ENCODE measurements around the gene ADAMTS17.

- TF ChIP-seq EGR1 (IDR thresholded peaks at IDR 0.05) (no peak), YY1 (IDR thresholded peaks at IDR 0.05; ENCODE audit: low read depth) (no peak), TCF12 (IDR thresholded peaks at IDR 0.05; ENCODE audit: low read depth) (no peak), EP300 (IDR thresholded peaks at IDR 0.05; ENCODE audit: borderline replicate concordance) (no peak), FOXM1 (IDR thresholded peaks at IDR 0.05; ENCODE audit: borderline replicate concordance, low read depth) (no peak), CEBPB (IDR thresholded peaks at IDR 0.05) (no peak), RAD21 (IDR thresholded peaks at IDR 0.05; ENCODE audit: low read depth) (no peak), TAF1 (IDR thresholded peaks at IDR 0.05; ENCODE audit: low read depth) (no peak)
- TF ChIP-seq, protein P1, sequence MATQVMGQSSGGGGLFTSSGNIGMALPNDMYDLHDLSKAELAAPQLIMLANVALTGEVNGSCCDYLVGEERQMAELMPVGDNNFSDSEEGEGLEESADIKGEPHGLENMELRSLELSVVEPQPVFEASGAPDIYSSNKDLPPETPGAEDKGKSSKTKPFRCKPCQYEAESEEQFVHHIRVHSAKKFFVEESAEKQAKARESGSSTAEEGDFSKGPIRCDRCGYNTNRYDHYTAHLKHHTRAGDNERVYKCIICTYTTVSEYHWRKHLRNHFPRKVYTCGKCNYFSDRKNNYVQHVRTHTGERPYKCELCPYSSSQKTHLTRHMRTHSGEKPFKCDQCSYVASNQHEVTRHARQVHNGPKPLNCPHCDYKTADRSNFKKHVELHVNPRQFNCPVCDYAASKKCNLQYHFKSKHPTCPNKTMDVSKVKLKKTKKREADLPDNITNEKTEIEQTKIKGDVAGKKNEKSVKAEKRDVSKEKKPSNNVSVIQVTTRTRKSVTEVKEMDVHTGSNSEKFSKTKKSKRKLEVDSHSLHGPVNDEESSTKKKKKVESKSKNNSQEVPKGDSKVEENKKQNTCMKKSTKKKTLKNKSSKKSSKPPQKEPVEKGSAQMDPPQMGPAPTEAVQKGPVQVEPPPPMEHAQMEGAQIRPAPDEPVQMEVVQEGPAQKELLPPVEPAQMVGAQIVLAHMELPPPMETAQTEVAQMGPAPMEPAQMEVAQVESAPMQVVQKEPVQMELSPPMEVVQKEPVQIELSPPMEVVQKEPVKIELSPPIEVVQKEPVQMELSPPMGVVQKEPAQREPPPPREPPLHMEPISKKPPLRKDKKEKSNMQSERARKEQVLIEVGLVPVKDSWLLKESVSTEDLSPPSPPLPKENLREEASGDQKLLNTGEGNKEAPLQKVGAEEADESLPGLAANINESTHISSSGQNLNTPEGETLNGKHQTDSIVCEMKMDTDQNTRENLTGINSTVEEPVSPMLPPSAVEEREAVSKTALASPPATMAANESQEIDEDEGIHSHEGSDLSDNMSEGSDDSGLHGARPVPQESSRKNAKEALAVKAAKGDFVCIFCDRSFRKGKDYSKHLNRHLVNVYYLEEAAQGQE (IDR thresholded peaks at IDR 0.05; ENCODE audit: low read depth), result no peak
- TF ChIP-seq, protein P2, sequence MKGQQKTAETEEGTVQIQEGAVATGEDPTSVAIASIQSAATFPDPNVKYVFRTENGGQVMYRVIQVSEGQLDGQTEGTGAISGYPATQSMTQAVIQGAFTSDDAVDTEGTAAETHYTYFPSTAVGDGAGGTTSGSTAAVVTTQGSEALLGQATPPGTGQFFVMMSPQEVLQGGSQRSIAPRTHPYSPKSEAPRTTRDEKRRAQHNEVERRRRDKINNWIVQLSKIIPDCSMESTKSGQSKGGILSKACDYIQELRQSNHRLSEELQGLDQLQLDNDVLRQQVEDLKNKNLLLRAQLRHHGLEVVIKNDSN (IDR thresholded peaks at IDR 0.05), result no peak
These were observed 166.9 kb downstream of the ADAMTS17 start for GRCh38 chr15:100174904-100175275.

Measured in Ishikawa (cell line).